NCI-H2029 treated with DMSO at 0.1 percent for 48 hours (cell line): ENCODE results near the gene TIPIN.

Experiments used
- DNase-seq: peaks from one replicate; lab custom pipeline; 2025; lab: John Stamatoyannopoulos, UW

The TIPIN gene

GRCh38 chr15:66302489-66303278 is 53.8 kb downstream of the TIPIN start:
- DNase-seq: no peak

- no peak for DNase-seq
Measured at GRCh38 chr15:66298803-66299251, 57.7 kb downstream of the TIPIN start.

GRCh38 chr15:66296186-66296585 is 60.3 kb downstream of the TIPIN start:
- DNase-seq: no peak

- DNase-seq: no peak
Measured at GRCh38 chr15:66294932-66295235, 61.6 kb downstream of the TIPIN start.

GRCh38 chr15:66294157-66294931 is 62.1 kb downstream of the TIPIN start:
- no peak for DNase-seq

- DNase-seq: no peak
Measured at GRCh38 chr15:66293419-66294156, 62.9 kb downstream of the TIPIN start, which contains the start of gene DIS3L. Gene DIS3L, plus strand, starts transcription at chr15:66293568. Its CDS starts 29 bp downstream, at chr15:66293597.

GRCh38 chr15:66292571-66293418 is 63.7 kb downstream of the TIPIN start:
- DNase-seq: no peak

GRCh38 chr15:66291816-66292570 is 64.5 kb downstream of the TIPIN start:
- DNase-seq: no peak

- no peak for DNase-seq
Measured at GRCh38 chr15:66290518-66290917, 66.0 kb downstream of the TIPIN start.

- no peak for DNase-seq
Measured at GRCh38 chr15:66290007-66290406, 66.5 kb downstream of the TIPIN start.

- no peak for DNase-seq
Measured at GRCh38 chr15:66288551-66289185, 67.8 kb downstream of the TIPIN start.

GRCh38 chr15:66288093-66288492 is 68.4 kb downstream of the TIPIN start:
- DNase-seq: no peak

- DNase-seq: no peak
Measured at GRCh38 chr15:66287461-66288057, 68.9 kb downstream of the TIPIN start.
